Stimulated activated memory B cell treated with anti-CD40 and anti-IgM and Interleukin-4, amounts not matched to agents 10 μg/mL and 1 μg/mL and 100 μg/mL, for 72 hours (primary cell): ENCODE measurements around the gene OR5H2.

Experiments
- ATAC-seq: fragments of 150-1000 bp; cut with Tn5 transposase; 2 replicates; pipeline ENCODE4 v1.10.0; 2021
- H3K27ac Mint-ChIP-seq: one replicate; pipeline ENCODE4 v1.8.0; 2022; ENCODE audit warnings: mild to moderate bottlenecking, mixed read lengths
- H3K27me3 Mint-ChIP-seq: one replicate; pipeline ENCODE4 v1.8.0; 2022; ENCODE audit warnings: mixed read lengths
- H3K36me3 Mint-ChIP-seq: one replicate; pipeline ENCODE4 v1.8.0; 2022; ENCODE audit warnings: mixed read lengths
- H3K4me1 Mint-ChIP-seq: one replicate; pipeline ENCODE4 v1.8.0; 2022; ENCODE audit warnings: mixed read lengths
- H3K4me3 Mint-ChIP-seq: one replicate; pipeline ENCODE4 v1.8.0; 2022; ENCODE audit warnings: mild to moderate bottlenecking, moderate library complexity, mixed read lengths
- H3K9me3 Mint-ChIP-seq: one replicate; pipeline ENCODE4 v1.8.0; 2022; ENCODE audit warnings: mixed read lengths

The OR5H2 gene

DNA sequence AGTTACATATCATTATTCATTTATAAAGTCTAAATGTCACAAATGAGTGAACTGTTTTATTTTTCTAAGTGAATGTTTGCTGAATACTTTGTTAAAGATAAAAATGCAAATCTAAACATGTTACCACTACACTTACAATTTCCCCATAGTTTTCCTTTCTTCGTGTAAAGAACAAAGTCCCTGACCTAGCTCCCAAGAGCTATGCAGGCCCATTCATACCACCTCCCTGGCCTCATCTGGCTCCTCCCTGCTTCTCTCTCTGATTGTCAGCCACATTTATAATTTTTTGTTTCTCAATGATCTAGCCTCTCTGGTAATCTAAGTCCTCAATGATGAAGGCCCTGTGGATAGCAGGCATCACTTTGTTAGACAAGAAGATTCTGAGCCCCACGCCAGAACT lies 40.4 kb downstream of the OR5H2 start:
- Mint-ChIP-seq H3K9me3 (no peaks in the 10 kb centered on the region), H3K4me1 (no peaks in the 10 kb centered on the region), H3K4me3 (no peak overlapping the region), H3K27ac (no peak overlapping the region), H3K36me3 (no peaks in the 10 kb centered on the region), H3K27me3 (peaks cover 9% of the 10 kb centered on the region)
- ATAC-seq: no peak

- no peak for ATAC-seq
Measured at GRCh38 chr3:98323425-98323824, 41.1 kb downstream of the OR5H2 start.

DNA sequence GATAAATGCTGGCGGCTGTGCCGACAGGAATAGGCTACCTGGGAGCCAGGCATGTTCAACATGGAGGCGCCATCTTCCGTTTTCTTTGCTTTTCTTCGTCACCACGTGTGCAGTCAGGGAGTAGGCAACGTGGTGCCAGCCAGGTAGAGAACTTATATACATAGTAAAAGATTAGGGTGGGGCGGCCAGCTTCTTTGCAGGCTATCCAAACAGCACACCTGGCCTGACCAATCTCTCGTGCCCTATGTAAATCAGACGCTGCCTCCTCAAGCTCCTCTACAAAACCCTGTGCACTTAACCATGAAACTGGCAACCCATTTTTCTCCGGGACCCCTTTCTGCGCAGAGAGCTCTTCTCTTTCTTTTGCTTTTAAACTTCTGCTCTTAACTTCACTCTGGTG lies 42.8 kb downstream of the OR5H2 start:
- Mint-ChIP-seq H3K27ac (no peak overlapping the region), H3K4me1 (no peaks in the 10 kb centered on the region), H3K36me3 (no peaks in the 10 kb centered on the region), H3K27me3 (peaks cover 20% of the 10 kb centered on the region), H3K9me3 (no peaks in the 10 kb centered on the region), H3K4me3 (no peak overlapping the region)
- ATAC-seq: no peak

More at GRCh38 chr3:98323425-98323824, 41.1 kb downstream of the OR5H2 start:
- Mint-ChIP-seq H3K4me3 (no peak overlapping the region), H3K9me3 (no peaks in the 10 kb centered on the region), H3K27me3 (peaks cover 9% of the 10 kb centered on the region), H3K4me1 (no peaks in the 10 kb centered on the region), H3K27ac (no peak overlapping the region), H3K36me3 (no peaks in the 10 kb centered on the region)

GRCh38 chr3:98326105-98326893 lies 44.0 kb downstream of the OR5H2 start:
- no peaks in the 10 kb centered on the region for H3K9me3 Mint-ChIP-seq
- H3K27ac Mint-ChIP-seq: no peak overlapping the region
- H3K4me1 Mint-ChIP-seq: no peaks in the 10 kb centered on the region
- H3K36me3 Mint-ChIP-seq: no peaks in the 10 kb centered on the region
- peaks cover 26% of the 10 kb centered on the region for H3K27me3 Mint-ChIP-seq
- no peak overlapping the region for H3K4me3 Mint-ChIP-seq
- no peak for ATAC-seq

DNA sequence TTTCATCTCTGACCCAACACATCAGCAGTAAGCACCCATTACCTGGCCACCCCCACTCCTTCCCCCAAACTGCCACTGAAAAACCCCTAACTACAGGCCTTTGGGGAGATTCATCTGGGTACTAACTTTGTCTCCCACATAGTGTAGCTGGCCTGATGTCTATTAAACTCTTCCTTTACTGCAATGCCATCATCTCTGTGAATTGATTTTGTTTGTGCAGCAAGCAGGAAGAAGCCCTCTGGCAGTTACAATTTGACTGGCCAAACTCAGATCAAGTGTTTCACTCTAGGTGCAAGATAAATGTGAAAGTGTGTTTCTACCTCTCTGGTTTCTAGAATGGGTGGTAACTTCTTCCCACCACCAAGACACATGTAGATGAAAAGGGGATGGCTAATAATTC lies 44.6 kb downstream of the OR5H2 start:
- Mint-ChIP-seq H3K27ac (no peak overlapping the region), H3K36me3 (no peaks in the 10 kb centered on the region), H3K27me3 (peaks cover 26% of the 10 kb centered on the region), H3K4me3 (no peak overlapping the region), H3K4me1 (no peaks in the 10 kb centered on the region), H3K9me3 (no peaks in the 10 kb centered on the region)
- ATAC-seq: no peak

DNA sequence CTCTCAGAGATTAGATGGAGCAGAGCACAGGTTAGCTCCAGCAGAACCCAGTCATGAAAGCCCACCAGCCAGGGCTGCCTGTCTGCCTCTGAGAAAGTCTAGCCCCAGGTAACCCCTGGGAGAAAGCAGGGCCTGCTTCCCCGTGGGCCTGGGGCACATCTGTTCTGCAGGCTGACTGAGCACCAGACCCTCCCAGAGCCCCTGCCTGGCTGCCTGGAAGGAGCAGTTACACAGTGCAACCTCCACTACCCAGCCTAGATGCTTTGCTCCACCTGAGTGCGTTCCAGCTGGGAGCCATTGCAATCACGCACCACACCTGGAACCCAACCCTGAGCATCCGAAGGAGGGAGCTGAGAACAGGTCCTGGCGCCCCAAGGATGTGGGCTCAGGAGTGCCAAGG lies 46.6 kb downstream of the OR5H2 start:
- Mint-ChIP-seq H3K27me3 (peaks cover 26% of the 10 kb centered on the region), H3K9me3 (no peaks in the 10 kb centered on the region), H3K36me3 (no peaks in the 10 kb centered on the region), H3K27ac (no peak overlapping the region), H3K4me3 (no peak overlapping the region), H3K4me1 (no peaks in the 10 kb centered on the region)
- no peak for ATAC-seq

DNA sequence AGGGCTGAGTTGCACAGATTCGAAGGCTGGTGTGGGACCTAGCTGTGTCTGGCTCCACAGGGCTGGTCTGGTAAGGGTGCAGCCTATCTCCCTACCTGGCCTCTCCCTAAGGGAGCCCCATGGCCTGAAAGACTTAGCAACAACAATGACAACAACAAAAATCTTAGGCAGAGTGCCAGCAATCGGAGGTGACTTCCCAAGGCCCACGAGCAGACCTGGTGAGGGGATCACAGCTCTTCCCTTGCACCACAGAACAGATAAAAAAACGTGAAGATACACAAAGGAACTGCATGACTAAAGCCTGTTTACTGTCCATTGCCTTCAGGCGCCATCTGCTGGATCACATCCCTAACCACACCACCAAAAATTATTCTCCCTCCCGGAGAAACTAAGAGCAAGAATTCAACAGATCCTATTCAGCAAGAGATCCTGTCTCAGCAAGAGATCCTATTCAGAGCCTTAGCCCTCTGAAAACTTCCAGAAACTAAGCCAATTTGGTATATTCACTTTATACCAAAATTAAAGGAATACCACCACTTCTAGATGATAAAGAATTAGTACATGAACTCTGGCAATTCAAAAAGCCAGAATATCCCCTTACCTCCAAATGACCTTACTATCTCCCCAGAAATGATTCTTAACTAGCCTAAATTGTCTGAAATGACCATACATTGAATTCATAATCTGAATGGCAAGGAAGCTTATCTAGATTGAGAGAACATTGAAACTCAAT lies 47.3 kb downstream of the OR5H2 start:
- Mint-ChIP-seq H3K9me3 (no peaks in the 10 kb centered on the region), H3K4me1 (no peaks in the 10 kb centered on the region), H3K4me3 (no peak overlapping the region), H3K36me3 (no peaks in the 10 kb centered on the region), H3K27me3 (peaks cover 26% of the 10 kb centered on the region), H3K27ac (no peak overlapping the region)
- peak; percentile 56 for ATAC-seq

GRCh38 chr3:98331329-98331728 lies 49.0 kb downstream of the OR5H2 start:
- Mint-ChIP-seq H3K27me3 (peaks cover 16% of the 10 kb centered on the region), H3K4me3 (no peak overlapping the region), H3K36me3 (no peaks in the 10 kb centered on the region), H3K27ac (no peak overlapping the region), H3K4me1 (no peaks in the 10 kb centered on the region), H3K9me3 (no peaks in the 10 kb centered on the region)
- ATAC-seq: no peak
